HG03066 (cell line): ENCODE measurements around the gene EDC3.
A peak's percentile ranks its signal among the peaks of the same experiment; 100 is the strongest.
"Not testable (repeated sequence)": the region's sequence is repeated elsewhere in the genome, so short reads cannot be mapped to it uniquely, and the experiment has no call there.

Source experiments
- ATAC-seq: cut with Tn5 transposase; IDR thresholded peaks from one replicate; pipeline ENCODE4 v1.9.1; 2021; ENCODE audit warnings: low read depth; ENCODE audit not compliant: unreplicated experiment

EDC3 gene

DNA sequence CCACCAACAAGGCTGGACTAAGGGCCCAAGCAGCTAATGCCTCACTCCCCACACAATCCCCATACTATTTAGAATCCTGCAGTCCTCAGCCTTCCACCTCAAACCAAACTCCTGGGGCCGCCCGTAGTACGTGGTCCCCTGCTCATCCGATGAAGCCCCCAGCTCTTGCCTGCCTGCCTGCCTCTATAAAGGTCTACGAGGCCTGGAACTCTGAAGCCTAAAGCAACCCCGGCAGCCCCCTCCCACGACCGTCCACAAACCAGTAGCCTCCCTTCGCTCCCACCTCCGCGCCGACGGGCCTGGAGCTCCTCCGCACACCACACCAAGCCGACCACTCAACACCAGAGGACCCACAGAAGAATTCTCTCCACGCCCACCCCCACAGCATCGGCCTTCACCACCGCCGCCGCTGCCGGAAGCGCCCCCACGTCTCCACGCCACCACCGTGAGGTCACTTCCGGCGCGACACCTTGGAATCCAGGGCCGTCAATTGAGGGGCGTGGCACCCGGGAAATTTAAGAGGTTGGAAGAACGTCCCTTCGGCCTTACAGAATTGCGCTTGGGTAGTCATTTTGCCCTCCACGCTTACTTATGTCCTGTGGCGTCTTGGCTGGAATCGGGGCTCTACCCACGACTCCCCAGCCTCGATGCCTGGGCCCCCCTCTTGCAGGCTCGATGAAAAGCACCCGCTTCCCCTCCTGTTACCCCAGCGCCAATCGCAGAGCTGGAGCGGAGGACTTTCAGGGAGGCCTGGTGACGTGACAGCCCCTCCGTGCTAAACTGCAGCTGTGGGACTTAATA, at the start of gene EDC3:
Gene EDC3, minus strand, starts transcription at position 428 of the 801 bp plus-strand sequence. CDS start 20,900 bp downstream, outside the sequence.
- peak; percentile 83 for ATAC-seq

DNA sequence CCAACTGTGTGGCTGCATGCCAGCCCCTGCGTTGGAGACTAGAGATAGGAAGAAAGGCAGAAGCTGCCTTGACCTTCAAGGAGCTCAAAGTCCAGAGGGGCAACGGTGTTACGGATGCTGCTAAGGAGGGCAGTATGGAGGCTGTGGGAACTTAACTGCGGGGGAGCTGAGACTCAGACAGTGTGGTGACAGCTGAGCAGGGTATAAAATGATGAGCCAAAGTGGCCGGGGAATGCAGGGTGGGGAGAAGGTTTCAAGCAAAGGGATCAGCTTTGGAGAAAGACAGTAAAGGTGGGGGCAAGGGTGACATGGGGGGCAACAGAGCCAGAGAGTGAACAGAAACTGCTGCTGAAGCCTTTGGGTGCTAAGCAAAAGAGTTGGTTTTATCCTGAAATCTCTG, 46.6 kb upstream of the EDC3 start:
- ATAC-seq: no peak

DNA sequence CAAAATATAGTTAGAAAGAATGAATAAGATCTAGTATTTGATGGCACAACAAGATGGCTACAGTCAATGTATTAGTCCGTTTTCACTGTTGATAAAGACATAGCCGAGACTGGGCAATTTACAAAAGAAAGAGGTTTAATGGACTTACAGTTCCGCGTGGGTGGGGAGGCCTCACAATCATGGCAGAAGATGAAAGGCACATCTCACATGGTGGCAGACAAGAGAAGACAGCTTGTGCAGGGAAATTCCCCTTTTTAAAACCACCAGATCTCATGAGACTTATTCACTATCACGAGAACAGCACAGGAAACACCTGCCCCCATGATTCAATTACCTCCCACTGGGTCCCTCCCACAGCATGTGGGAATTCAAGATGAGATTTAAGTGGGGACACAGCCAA, 42.4 kb upstream of the EDC3 start:
- ATAC-seq: not testable (repeated sequence)

DNA sequence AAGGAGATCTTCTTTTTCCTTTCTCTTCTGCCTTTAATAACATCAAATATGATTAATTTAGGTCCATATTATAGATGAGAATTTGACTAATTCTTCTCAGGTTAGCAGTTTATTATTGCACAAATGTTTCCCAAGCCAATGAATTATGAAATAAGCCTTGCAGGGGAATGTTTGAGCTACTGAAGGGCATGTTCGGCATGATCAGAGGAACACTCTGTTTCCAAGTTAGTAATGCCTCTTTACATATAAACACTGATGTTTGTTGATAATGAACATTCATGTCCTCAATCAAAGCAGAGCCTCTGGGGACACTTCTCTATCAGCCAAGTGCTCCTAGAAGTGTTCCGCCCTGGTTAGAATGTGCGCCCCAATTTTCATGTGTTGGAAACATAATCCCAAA, 39.5 kb upstream of the EDC3 start:
- ATAC-seq: no peak

- ATAC-seq: no peak
Measured at GRCh38 chr15:74733269-74733668, 37.4 kb upstream of the EDC3 start.

DNA sequence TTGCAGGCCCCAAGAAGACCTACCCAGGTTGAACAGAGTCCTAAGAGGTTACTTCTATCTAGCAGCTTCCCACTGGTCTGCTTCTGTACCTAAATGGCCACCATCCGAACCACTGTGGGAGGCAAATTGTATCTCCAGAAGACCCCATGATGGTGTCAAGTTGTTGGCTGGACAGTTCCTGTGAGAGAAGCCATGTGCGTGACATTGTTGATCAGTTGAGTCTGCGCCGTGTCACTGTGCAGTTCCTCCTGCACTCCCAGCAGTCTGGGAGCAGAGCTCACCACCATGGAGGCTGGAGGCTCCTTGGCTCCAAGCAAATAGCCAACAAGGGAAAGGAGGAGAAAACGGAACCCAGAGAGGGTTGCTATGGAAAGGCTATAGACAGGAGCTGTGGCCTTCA, 37.0 kb upstream of the EDC3 start:
- ATAC-seq: no peak

- ATAC-seq: no peak
Measured at GRCh38 chr15:74730619-74731316, 34.9 kb upstream of the EDC3 start.

GRCh38 chr15:74729372-74729771, 33.5 kb upstream of the EDC3 start:
- not testable (repeated sequence) for ATAC-seq

DNA sequence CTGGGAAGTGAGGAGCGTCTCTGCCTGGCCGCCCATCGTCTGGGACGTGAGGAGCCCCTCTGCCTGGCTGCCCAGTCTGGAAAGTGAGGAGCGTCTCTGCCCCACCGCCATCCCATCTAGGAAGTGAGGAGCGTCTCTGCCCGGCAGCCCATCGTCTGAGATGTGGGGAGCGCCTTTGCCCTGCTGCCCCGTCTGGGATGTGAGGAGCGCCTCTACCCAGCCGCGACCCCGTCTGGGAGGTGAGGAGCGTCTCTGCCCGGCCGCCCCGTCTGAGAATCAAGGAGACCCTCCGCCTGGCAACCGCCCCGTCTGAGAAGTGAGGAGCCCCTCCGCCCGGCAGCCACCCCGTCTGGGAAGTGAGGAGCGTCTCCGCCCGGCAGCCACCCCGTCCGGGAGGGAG, 32.9 kb upstream of the EDC3 start:
- not testable (repeated sequence) for ATAC-seq

DNA sequence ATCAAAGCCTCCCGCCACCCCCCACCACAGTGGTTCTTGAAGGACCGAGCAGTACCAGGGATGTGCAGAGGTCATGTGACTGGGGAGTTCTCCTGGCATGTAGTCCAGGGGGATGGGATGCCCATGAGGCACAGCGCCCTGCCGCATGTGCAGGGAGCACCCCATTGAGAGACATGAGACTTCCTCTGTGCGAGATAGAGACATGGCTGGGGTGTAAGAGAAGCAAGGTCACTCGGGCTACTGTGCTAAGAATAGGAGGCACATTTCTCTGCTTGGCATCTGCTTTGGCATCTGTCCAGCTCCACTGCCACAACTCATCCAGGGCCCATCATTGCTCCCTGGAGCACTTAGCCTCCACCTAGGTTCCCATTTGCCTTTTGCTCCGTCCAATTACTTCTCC, 31.9 kb upstream of the EDC3 start:
- ATAC-seq: no peak

DNA sequence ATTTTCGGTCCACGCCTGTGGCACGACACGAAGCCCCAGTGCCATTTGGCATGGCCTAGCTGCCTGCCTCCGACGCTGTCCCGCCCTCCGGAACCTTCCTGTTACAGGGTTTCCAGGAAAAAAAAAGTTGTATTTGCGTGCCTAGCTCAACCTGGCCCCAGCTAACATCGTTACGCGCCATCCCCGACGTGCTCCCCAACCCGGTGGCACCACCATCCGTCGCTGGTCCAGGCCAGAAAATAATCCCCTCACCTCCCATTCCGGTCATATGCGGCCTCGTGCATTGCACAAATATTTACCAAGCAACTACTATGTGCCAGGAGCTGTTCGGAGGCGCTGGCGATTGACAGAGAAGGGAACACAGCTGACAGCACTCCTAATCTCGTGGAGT, 30.9 kb upstream of the EDC3 start:
- ATAC-seq: no peak

GRCh38 chr15:74725845-74726773, 30.3 kb upstream of the EDC3 start:
- no peak for ATAC-seq

GRCh38 chr15:74725225-74725774, 29.5 kb upstream of the EDC3 start, which contains the start of gene CYP1A1:
Gene CYP1A1 (minus strand): TSS chr15:74725528. CDS start chr15:74723097, 2,431 bp downstream.
- ATAC-seq: no peak

DNA sequence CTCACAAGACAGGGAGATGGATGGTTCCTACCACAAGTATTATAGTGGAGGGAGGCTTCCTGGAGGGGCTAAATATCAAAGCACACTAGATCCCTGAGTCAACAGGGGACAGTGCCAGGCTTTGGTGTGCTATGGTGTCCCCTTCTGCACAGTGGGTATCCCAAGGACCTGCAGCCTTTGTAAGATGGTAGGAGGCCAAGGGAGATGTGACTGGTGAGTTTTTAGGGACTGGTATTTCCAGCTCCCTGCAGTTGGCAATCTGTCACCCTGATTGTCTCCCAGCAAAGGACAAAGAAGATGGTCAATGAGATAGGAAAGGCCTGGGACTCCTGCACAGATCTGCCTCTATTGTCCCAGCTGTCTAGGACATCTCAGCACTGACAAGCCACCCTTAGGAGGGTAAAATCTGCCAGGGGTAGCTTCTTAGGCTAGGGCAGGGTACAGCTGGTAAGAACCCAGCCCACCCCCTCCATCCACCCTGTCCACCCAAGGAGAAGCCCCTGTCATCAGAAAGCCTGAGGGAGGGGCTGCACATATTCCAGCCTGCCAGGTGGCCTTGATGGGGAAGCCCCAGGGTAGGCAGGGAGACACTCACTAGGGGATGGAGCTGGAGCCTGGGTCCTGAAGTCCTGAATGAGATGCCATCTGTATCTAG, 28.9 kb upstream of the EDC3 start:
- ATAC-seq: no peak

DNA sequence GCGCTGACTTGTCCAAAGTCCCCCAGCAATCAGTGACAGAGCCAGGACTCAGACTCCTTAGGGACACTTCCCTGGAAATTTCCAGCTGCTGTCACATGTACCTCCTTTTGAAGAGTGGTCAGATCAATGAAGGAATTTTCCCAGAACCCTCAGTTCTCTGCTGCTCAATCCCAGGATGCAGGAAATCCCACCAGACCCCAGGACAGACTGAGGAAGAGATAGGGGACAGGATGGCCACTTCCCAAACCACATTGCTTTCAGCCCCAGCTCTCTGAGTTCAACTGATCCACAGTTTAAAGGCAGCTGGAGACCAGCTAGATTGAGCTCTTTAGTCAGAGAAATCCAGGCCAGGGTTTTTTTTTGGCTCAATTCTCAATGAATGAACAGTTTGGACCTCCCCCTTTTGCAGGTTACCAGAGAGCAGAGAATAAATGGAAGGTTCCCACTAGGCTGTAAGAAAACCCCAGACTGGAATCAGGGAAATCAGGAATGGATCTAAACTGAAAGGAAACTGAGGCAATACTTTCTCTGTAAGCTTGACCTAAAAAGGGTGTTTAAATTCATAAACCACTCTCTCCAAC, 28.0 kb upstream of the EDC3 start:
- ATAC-seq: no peak

- ATAC-seq: no peak
Measured at GRCh38 chr15:74723187-74723586, 27.4 kb upstream of the EDC3 start.

- no peak for ATAC-seq
Measured at GRCh38 chr15:74722591-74722990, 26.8 kb upstream of the EDC3 start.

- no peak for ATAC-seq
Measured at GRCh38 chr15:74716651-74717050, 20.8 kb upstream of the EDC3 start.

DNA sequence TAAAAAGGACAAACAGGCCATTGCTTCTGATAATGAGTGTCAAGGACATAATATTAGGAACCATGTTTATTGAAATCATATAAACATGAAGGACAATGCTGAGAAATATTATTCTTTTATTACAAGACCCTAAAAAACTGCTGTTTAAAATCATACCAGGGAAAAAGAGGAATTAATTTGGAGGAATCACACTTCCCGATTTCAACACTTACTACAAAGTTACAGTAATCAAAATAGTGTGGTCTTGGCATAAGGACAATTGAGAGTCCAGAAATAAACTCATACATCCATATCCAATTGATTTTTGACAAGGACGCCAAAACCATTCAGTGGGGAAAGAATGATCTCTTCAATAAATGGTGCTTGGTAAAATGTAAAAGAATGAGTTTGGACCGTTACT, 16.5 kb upstream of the EDC3 start:
- no peak for ATAC-seq
